GM12891 (cell line): Measurements from ENCODE around the gene NUBP1.
"Not testable (repeated sequence)": the region's sequence is repeated elsewhere in the genome, so short reads cannot be mapped to it uniquely, and the experiment has no call there.

ENCODE experiments used
- DNase-seq: peaks from one replicate; pipeline ENCODE4 v3.0.0; 2011; ENCODE audit warnings: low spot score; ENCODE audit not compliant: insufficient read length
- FAIRE-seq: peaks from 2 replicates; lab custom pipeline; 2011; peaks lifted over from hg19 to GRCh38; lab: Jason Lieb, UNC
- PAX5 ChIP-seq: IDR thresholded peaks from 2 replicates; pipeline ENCODE4 v1.6.1; 2011; ENCODE audit warnings: low read length, moderate library complexity, mild to moderate bottlenecking; ENCODE audit not compliant: insufficient read depth, severe bottlenecking
- POLR2A ChIP-seq: IDR thresholded peaks from 2 replicates; pipeline ENCODE4 v1.6.1; 2011; ENCODE audit warnings: low read depth, low read length, control low read depth
- POLR2AphosphoS5 ChIP-seq: IDR thresholded peaks from 2 replicates; pipeline ENCODE4 v1.6.1; 2011; ENCODE audit warnings: low read depth, low read length, control low read depth
- POU2F2 ChIP-seq: IDR thresholded peaks from 2 replicates; pipeline ENCODE4 v1.6.1; 2011; ENCODE audit warnings: low read depth, mild to moderate bottlenecking, control low read depth, low read length, moderate library complexity
- SPI1 ChIP-seq: IDR thresholded peaks from 2 replicates; pipeline ENCODE4 v1.6.1; 2011; ENCODE audit warnings: low read depth, low read length, control low read depth
- TAF1 ChIP-seq: IDR thresholded peaks from 2 replicates; pipeline ENCODE4 v1.6.1; 2011; ENCODE audit warnings: low read depth, low read length, control low read depth

Gene NUBP1

DNA sequence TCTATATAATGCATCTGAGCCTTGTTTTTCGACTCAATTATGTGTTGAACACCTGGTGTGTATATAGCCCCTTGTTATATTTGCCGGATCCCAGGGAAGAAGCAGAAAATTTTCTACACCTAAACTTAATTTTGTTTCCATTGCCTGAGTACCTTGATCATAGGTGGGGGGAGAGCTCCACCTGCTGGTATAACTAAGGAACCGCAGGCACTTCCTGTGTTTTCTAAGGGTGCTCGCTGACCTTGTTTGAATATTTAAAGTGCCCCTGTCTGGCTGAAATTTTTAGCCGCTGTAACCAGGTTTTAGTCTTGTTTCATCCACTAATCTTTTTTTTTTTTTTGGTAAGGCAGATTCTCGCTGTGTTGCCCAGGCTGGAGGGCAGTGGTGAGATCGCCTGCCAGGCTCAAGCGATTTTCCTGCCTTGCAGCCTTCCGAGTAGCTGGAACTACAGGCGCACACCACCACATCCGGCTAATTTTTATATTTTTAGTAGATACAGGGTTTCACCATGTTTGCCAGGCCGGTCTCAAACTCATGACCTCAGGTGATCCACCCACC, 6.5 kb upstream of the NUBP1 start:
- FAIRE-seq: peak; percentile 57
- DNase-seq: peak; percentile 42
- TF ChIP-seq PAX5 (no peak), SPI1 (0 out of 2 replicates have a peak, but pooled peaks have one; percentile 31), POLR2A (no peak), POU2F2 (peak; percentile 64; the same call in 1 of the 2 replicates)

GRCh38 chr16:10738231-10739077, 5.2 kb upstream of the NUBP1 start:
- peak; percentile 37 for DNase-seq

GRCh38 chr16:10740000-10740844, 3.4 kb upstream of the NUBP1 start:
- no peak for TF ChIP-seq TAF1
- no peak for TF ChIP-seq PAX5
- TF ChIP-seq POLR2A: no peak
- FAIRE-seq (no peak), DNase-seq (no peak)

More at GRCh38 chr16:10738231-10739077, 5.2 kb upstream of the NUBP1 start:
- TF ChIP-seq TAF1: no peak
- TF ChIP-seq POLR2AphosphoS5: peak; percentile 44; the same call in 1 of the 2 replicates
- FAIRE-seq: peak; percentile 82

DNA sequence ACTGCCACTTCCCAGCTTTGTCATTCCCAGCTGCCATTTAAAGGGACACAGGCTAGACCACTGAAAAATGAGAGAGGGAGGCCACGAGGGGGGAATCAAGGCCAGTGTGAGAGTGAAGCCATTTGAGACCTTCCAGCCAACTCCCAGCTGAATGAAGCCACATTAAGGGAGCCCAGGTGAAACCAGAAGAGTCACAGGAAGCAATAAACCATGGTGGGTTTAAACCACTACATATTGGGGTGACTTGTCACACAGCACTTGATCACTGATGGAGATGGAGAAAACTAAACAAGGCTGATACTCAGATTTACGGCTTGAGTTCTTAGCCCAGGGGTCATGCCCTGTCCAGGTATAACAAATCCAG, 2.8 kb upstream of the NUBP1 start:
- FAIRE-seq (no peak), DNase-seq (no peak)
- TF ChIP-seq POLR2AphosphoS5 (no peak), POLR2A (no peak), PAX5 (no peak), SPI1 (no peak), TAF1 (no peak), POU2F2 (no peak)

- not testable (repeated sequence) for FAIRE-seq, DNase-seq
These were observed 2.4 kb upstream of the NUBP1 start for GRCh38 chr16:10741249-10741648.

DNA sequence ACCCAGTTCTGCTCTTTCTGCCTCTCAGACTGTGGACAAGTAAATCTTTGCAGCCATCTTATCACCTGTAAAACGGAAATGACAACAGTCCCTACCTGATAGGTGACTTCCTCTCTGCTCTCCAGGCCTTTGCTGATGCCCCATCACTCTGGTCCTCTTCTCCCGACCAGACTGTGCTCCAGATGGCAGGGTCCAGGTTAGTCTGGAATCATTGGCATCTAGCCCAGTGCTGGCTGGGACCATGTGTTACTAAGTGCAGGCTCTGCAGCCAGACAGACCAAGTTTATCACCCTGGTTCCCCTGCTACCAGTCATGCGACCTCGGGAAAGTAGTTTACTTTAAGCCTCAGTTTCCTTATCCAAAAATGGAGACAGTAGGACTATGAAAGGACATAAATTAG, 1.8 kb upstream of the NUBP1 start:
- TF ChIP-seq POU2F2: no peak
- 0 out of 2 replicates have a peak, but pooled peaks have one; percentile 16 for TF ChIP-seq SPI1
- DNase-seq (no peak), FAIRE-seq (no peak)

- DNase-seq: no peak
- no peak for FAIRE-seq
- TF ChIP-seq PAX5 (no peak), POLR2AphosphoS5 (no peak), POLR2A (no peak), POU2F2 (no peak), SPI1 (no peak)
These were observed 424 bp upstream of the NUBP1 start for GRCh38 chr16:10743227-10743609.

DNA sequence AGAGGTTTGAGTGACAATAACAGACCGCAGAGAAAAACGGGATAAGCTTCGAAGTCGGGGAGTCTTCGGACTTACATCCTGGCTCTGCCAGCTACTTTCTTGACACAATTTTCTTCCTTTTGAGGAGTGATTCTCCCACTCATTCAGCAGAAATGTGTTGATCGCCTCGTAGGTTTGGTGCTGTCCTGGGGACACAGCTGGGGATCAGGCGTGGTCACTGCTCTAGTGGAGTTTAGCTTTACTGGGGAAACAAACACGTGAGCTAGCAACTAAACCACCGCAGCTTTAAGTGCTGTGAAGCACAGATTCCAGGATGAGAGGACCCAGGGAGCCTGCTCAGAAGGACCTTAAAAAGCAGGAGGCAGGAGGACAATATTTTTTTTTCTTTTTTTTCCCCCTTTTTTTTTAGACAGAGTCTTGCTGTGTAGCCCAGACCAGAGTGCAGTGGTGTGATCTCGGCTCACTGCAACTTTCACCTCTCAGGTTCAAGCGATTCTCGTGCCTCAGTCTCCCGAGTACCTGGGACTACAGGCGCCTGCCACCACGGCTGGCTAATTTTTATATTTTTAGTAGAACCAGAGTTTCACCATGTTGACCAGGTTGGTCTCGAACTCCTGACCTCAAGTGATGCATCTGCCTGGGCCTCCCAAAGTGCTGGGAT, 858 bp downstream of the NUBP1 start:
- FAIRE-seq: no peak
- TF ChIP-seq PAX5 (no peak), POU2F2 (no peak), POLR2AphosphoS5 (no peak), TAF1 (no peak), POLR2A (no peak), SPI1 (no peak)
- no peak for DNase-seq

DNA sequence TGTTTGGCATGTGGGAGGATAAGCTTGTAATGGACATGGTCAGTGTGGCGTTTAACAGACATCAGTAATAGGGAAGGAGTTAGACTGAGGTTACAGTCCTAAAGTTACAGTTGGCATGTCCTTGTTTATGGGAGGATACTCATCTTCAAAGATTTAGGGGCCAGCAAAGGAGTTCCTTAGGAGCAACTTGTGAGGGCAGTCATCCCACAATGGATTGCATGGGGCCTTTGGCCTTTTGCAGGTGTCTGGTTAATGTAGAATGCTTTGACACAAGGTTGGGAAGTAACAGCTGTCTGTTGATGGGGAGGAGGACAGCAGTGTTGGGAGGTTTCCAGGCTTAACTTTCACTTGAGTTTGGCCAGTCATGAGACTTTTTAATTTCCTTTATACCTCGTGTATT, 2.2 kb downstream of the NUBP1 start:
- DNase-seq: no peak
- TF ChIP-seq PAX5 (no peak), TAF1 (no peak), POU2F2 (no peak), POLR2AphosphoS5 (no peak), SPI1 (no peak), POLR2A (no peak)
- FAIRE-seq: no peak

GRCh38 chr16:10750793-10751192, 7.2 kb downstream of the NUBP1 start:
- TF ChIP-seq POU2F2: no peak
- no peak for TF ChIP-seq POLR2AphosphoS5
- TF ChIP-seq TAF1: no peak
- TF ChIP-seq SPI1: no peak
- no peak for TF ChIP-seq POLR2A
- FAIRE-seq (no peak), DNase-seq (no peak)
